Measurements from ENCODE around the gene HEATR5B. TPM values are rescaled to one million over a fixed set of nuclear protein-coding genes. Genes with fewer than 3 reads are reported as not detected.

HEATR5B gene
- total and polyA plus RNA-seq, 11 donors: 6.7 to 22.8 (median 17.9) TPM

GRCh38 chr2:37060446-37060845, 23.7 kb downstream of the HEATR5B start:
- H3K27me3 ChIP-seq: no peaks in the 10 kb centered on the region
- 93 to 96% (median 94%) methylated on average over 7 of the region's 7 CpGs for WGBS, 4 donors
- no peak for TF ChIP-seq POLR2A (IDR thresholded peaks at IDR 0.05)
- TF ChIP-seq CTCF (IDR thresholded peaks at IDR 0.05): no peak
- intact Hi-C loops (cut with DNase I): no loop called here
- H3K27ac ChIP-seq: no peak overlapping the region
- H3K36me3 ChIP-seq: peaks cover 0 to 100% (median 97%) of the 10 kb centered on the region in 9 donors
- H3K4me3 ChIP-seq: no peak overlapping the region
- no peak for ATAC-seq
- no peak for DNase-seq
- H3K9me3 ChIP-seq: no peaks in the 10 kb centered on the region
- peaks cover 0 to 9% (median 0%) of the 10 kb centered on the region in 12 donors for H3K4me1 ChIP-seq

- H3K27ac ChIP-seq: no peak overlapping the region
- intact Hi-C loops (cut with DNase I): loop anchor here in 1 of 10 donors (10.0 kb wide), 1 partner anchor 175 kb away; no protein-coding TSS in a partner anchor
- no peaks in the 10 kb centered on the region for H3K27me3 ChIP-seq
- H3K4me3 ChIP-seq: no peak overlapping the region
- H3K36me3 ChIP-seq: peaks cover 0 to 100% (median 97%) of the 10 kb centered on the region in 9 donors
- 73 to 85% (median 80%) methylated on average over 3 of the region's 3 CpGs for WGBS, 4 donors
- ATAC-seq: no peak
- TF ChIP-seq POLR2A (IDR thresholded peaks at IDR 0.05) (no peak), CTCF (IDR thresholded peaks at IDR 0.05) (no peak)
- peaks cover 0 to 9% (median 0%) of the 10 kb centered on the region in 12 donors for H3K4me1 ChIP-seq
- DNase-seq: no peak
- no peaks in the 10 kb centered on the region for H3K9me3 ChIP-seq
Measured at GRCh38 chr2:37059841-37060240, 24.3 kb downstream of the HEATR5B start.

- intact Hi-C loops (cut with DNase I): loop anchor here in 1 of 10 donors (10.0 kb wide), 1 partner anchor 168 kb away; no protein-coding TSS in a partner anchor
- Histone ChIP-seq H3K9me3 (no peaks in the 10 kb centered on the region), H3K4me1 (no peaks in the 10 kb centered on the region), H3K27me3 (no peaks in the 10 kb centered on the region), H3K27ac (no peak overlapping the region), H3K4me3 (no peak overlapping the region), H3K36me3 (peaks cover 0 to 100% (median 96%) of the 10 kb centered on the region in 9 donors)
- ATAC-seq (no peak), DNase-seq (no peak)
- WGBS, 4 donors: 84 to 94% (median 91%) methylated on average over 5 of the region's 5 CpGs
- TF ChIP-seq CTCF (IDR thresholded peaks at IDR 0.05): no peak
- no peak for TF ChIP-seq POLR2A (IDR thresholded peaks at IDR 0.05)
Measured at GRCh38 chr2:37052600-37053332, 31.4 kb downstream of the HEATR5B start.

- H3K4me3 ChIP-seq: no peak overlapping the region
Measured at GRCh38 chr2:37039580-37039979, 44.6 kb downstream of the HEATR5B start.

More at GRCh38 chr2:37039580-37039979, 44.6 kb downstream of the HEATR5B start:
- Histone ChIP-seq H3K4me1 (no peaks in the 10 kb centered on the region), H3K27me3 (no peaks in the 10 kb centered on the region), H3K9me3 (no peaks in the 10 kb centered on the region), H3K36me3 (peaks cover 0 to 96% (median 63%) of the 10 kb centered on the region in 9 donors), H3K27ac (no peak overlapping the region)
- intact Hi-C loops (cut with DNase I): no loop called here
- 93 to 97% (median 96%) methylated on average over 3 of the region's 3 CpGs for WGBS, 4 donors
- DNase-seq: no peak
- no peak for ATAC-seq
- TF ChIP-seq CTCF (IDR thresholded peaks at IDR 0.05) (no peak), POLR2A (IDR thresholded peaks at IDR 0.05) (no peak)
